H1 (cell line): Measurements from ENCODE around the gene FLT3. TPM values are rescaled to one million over a fixed set of nuclear protein-coding genes. Genes with fewer than 3 reads are reported as not detected.

Experiments used
- CTBP2 ChIP-seq: IDR thresholded peaks from 2 replicates; pipeline ENCODE4 v1.7.0; 2011; ENCODE audit warnings: borderline replicate concordance, mild to moderate bottlenecking, moderate library complexity, mixed read lengths, low read length; ENCODE audit not compliant: insufficient read depth, insufficient read length
- polyA plus RNA-seq, 7 experiments: library from polyadenylated mRNA; depleted of rRNA in 3 of 7; stranded (reverse) in 5 of 7; unstranded in 2 of 7; fragments of >200 nt in 5 of 7; fragments of 200-250 nt in 2 of 7; gene quantifications; 1 replicate in 5 of 7; 2 replicates in 1 of 7; 4 replicates in 1 of 7; pipeline versions ENCODE4 v1.2.1 to v1.2.3, GENCODE V29; 2011 to 2013; ENCODE audit warnings: missing spikeins in 2 of 7, mixed read lengths in 2 of 7
- total RNA-seq: library from RNA; stranded (reverse); fragmentation: NEBNext Ultra II Directional; extraction: Animal tissue kit (Norgen Biotek cat#: 25700); gene quantifications from 2 replicates; pipeline ENCODE4 v1.2.1, GENCODE V29; 2021

The FLT3 gene
- total and polyA plus RNA-seq, 2 of the 8 experiments (the other 6 are each of a cell fraction or from before 2014, with no cell fraction given): 0.44 to 0.71 TPM

GRCh38 chr13:27980280-27980998 is 119.9 kb downstream of the FLT3 start (continued):
- TF ChIP-seq CTBP2: peak; percentile 90
